ENCODE results near the gene TGFB1.

DNA sequence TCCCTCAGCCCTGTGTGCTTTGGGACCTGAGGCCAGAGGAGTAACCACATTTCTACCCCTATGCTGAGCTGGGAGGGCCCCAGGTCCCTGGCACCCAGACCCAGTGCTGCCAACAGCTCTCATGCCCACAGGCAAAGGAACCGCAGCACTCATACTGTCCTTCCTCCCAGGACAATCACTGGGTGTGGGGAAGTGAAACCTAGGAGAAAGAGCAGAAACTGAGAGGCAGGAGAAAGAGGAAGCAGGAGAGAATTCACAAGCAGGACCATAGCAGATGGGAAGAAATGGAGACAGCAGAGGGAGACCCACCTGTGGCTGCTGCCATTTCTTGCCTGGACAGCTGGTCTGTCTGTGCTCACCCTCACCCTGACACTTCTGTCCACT, 24.9 kb downstream of the TGFB1 start:
- TF ChIP-seq ZNF274 (IDR thresholded peaks at IDR 0.05; ENCODE audit: low read depth, low read length) (no peak), YY1 (IDR thresholded peaks at IDR 0.05; ENCODE audit: insufficient read depth, insufficient read length) (no peak)

Data from NT2/D1 (cell line).